ENCODE results near the gene TSSK2. TPM values are rescaled to one million over a fixed set of nuclear protein-coding genes. Genes with fewer than 3 reads are reported as not detected.

Gene TSSK2
- total and polyA plus RNA-seq, 2 experiments from 2014 or later, result not detected

DNA sequence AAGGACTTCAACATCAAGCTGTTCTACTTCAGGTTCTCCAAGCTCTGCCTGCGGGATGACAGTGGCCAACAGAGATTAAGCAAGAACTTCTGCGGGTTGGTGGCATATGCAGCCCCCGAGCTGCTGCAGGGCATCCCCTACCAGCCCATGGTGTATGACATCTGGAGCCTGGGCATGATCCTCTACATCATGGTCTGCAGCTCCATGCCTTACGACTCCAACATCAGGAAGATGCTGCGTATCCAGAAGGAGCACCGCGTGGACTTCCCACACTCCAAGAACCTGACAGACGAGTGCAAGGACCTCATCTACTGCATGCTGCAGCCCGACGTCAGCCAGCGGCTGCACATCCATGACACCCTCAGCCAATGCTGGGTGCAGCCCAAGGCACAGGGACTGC is 6.1 kb upstream of the TSSK2 start:
- no peaks in the 10 kb centered on the region for H3K36me3 ChIP-seq (ENCODE audit: insufficient read depth)
- ATAC-seq (no peak), DNase-seq (ENCODE audit: low spot score) (no peak)
- peaks cover 4% of the 10 kb centered on the region; the same call in 1 of the 2 replicates for H3F3A ChIP-seq (replicated peaks; ENCODE audit: low read depth)
- no peak overlapping the region for H3K4me2 ChIP-seq
- H3K27me3 Mint-ChIP-seq (ENCODE audit: insufficient read depth, low read depth, poor library complexity), result peaks cover 26% of the 10 kb centered on the region
- peaks cover 16% of the 10 kb centered on the region for H4K20me1 ChIP-seq (replicated peaks; ENCODE audit: insufficient read depth)
- no peak overlapping the region for H3K27ac ChIP-seq (ENCODE audit: low read depth)
- H3K27ac Mint-ChIP-seq, result no peak overlapping the region
- no peaks in the 10 kb centered on the region for H3K9me2 ChIP-seq (ENCODE audit: insufficient read depth)
- H3K79me2 ChIP-seq (replicated peaks; ENCODE audit: insufficient read depth), result peaks cover 17% of the 10 kb centered on the region
- no peaks in the 10 kb centered on the region for H3K27me3 ChIP-seq (ENCODE audit: insufficient read depth)
- no peak overlapping the region for H3K4me3 Mint-ChIP-seq
- peaks cover 16% of the 10 kb centered on the region for H3K4me1 ChIP-seq (ENCODE audit: insufficient read depth)
- H3K9me3 Mint-ChIP-seq, result no peaks in the 10 kb centered on the region
- no peak for TF ChIP-seq STAT1 (IDR thresholded peaks at IDR 0.05; ENCODE audit: unreplicated experiment)
- TF ChIP-seq CREB1 (CRISPR knock-in tag; IDR thresholded peaks at IDR 0.05; ENCODE audit: low read depth), result no peak
- no peak for TF ChIP-seq POLR2AphosphoS5 (IDR thresholded peaks at IDR 0.05; ENCODE audit: low read depth)
- no peak overlapping the region for H2AFZ ChIP-seq
- H3K4me3 ChIP-seq, result no peak overlapping the region
- no peaks in the 10 kb centered on the region; the same call in 2 of the 3 replicates for H3K36me3 Mint-ChIP-seq (ENCODE audit: low read depth)
- peaks cover 25% of the 10 kb centered on the region for H3K4me1 Mint-ChIP-seq

DNA sequence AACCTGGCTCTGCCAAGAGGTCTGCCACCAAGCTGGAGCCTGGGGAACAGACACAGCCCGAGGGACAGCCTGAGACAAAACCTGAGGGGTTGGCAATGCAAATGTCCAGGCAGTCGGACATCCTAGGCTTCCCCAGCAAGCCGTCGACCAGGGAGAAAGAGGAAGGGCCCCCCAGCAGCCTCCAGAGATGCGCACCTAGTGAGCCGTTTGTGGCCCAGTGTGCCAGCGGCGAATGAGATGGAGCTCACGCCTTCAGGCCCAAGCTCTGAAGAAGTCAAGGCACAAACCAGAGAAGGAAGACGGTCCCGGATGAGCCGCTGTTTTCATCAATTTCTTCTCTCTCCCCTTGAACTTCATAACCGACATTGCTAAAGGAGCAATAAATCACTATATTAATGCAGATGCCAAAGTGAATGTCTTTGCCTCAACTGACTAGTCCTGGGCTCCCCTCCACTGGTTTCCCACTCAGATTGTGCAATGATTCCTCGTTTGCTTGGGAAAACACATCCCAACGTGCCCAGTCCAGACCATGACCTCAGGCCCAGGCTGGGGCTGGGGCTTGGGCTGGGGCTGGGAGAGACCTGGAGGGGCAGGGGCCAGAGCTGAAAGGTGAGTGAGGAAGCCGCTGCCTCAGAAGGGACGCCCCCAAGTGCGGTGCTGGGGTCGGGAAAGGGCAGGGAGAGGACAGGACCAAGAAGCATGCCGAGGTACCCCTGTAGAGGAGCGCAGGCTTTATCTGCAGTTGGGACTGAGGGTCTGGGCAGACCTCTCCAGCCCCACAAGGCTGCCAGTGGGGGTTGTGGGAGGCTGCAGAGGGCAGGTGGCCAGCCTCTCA is 5.4 kb upstream of the TSSK2 start:
- Histone ChIP-seq H3K27me3 (ENCODE audit: insufficient read depth) (no peaks in the 10 kb centered on the region), H3K4me3 (no peak overlapping the region), H3K4me2 (no peak overlapping the region), H3K27ac (ENCODE audit: low read depth) (no peak overlapping the region), H3K9me2 (ENCODE audit: insufficient read depth) (no peaks in the 10 kb centered on the region), H3K4me1 (ENCODE audit: insufficient read depth) (peaks cover 14% of the 10 kb centered on the region), H3F3A (replicated peaks; ENCODE audit: low read depth) (peaks cover 4% of the 10 kb centered on the region; the same call in 1 of the 2 replicates), H2AFZ (no peak overlapping the region), H3K79me2 (replicated peaks; ENCODE audit: insufficient read depth) (peaks cover 11% of the 10 kb centered on the region), H4K20me1 (replicated peaks; ENCODE audit: insufficient read depth) (peaks cover 9% of the 10 kb centered on the region), H3K36me3 (ENCODE audit: insufficient read depth) (no peaks in the 10 kb centered on the region)
- Mint-ChIP-seq H3K9me3 (no peaks in the 10 kb centered on the region), H3K36me3 (ENCODE audit: low read depth) (no peaks in the 10 kb centered on the region; the same call in 2 of the 3 replicates), H3K4me1 (peaks cover 19% of the 10 kb centered on the region), H3K27me3 (ENCODE audit: insufficient read depth, low read depth, poor library complexity) (peaks cover 24% of the 10 kb centered on the region), H3K4me3 (no peak overlapping the region), H3K27ac (no peak overlapping the region)
- DNase-seq (ENCODE audit: low spot score) (no peak), ATAC-seq (no peak)
- TF ChIP-seq EZH2 (IDR thresholded peaks at IDR 0.05; ENCODE audit: low read depth, unreplicated experiment), result no peak
- TF ChIP-seq, protein P1, sequence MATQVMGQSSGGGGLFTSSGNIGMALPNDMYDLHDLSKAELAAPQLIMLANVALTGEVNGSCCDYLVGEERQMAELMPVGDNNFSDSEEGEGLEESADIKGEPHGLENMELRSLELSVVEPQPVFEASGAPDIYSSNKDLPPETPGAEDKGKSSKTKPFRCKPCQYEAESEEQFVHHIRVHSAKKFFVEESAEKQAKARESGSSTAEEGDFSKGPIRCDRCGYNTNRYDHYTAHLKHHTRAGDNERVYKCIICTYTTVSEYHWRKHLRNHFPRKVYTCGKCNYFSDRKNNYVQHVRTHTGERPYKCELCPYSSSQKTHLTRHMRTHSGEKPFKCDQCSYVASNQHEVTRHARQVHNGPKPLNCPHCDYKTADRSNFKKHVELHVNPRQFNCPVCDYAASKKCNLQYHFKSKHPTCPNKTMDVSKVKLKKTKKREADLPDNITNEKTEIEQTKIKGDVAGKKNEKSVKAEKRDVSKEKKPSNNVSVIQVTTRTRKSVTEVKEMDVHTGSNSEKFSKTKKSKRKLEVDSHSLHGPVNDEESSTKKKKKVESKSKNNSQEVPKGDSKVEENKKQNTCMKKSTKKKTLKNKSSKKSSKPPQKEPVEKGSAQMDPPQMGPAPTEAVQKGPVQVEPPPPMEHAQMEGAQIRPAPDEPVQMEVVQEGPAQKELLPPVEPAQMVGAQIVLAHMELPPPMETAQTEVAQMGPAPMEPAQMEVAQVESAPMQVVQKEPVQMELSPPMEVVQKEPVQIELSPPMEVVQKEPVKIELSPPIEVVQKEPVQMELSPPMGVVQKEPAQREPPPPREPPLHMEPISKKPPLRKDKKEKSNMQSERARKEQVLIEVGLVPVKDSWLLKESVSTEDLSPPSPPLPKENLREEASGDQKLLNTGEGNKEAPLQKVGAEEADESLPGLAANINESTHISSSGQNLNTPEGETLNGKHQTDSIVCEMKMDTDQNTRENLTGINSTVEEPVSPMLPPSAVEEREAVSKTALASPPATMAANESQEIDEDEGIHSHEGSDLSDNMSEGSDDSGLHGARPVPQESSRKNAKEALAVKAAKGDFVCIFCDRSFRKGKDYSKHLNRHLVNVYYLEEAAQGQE (IDR thresholded peaks at IDR 0.05; ENCODE audit: unreplicated experiment), result no peak
- no peak for TF ChIP-seq JUNB (IDR thresholded peaks at IDR 0.05; ENCODE audit: unreplicated experiment)
- TF ChIP-seq NANOG (IDR thresholded peaks at IDR 0.05; ENCODE audit: borderline replicate concordance), result no peak
- TF ChIP-seq, protein P2, sequence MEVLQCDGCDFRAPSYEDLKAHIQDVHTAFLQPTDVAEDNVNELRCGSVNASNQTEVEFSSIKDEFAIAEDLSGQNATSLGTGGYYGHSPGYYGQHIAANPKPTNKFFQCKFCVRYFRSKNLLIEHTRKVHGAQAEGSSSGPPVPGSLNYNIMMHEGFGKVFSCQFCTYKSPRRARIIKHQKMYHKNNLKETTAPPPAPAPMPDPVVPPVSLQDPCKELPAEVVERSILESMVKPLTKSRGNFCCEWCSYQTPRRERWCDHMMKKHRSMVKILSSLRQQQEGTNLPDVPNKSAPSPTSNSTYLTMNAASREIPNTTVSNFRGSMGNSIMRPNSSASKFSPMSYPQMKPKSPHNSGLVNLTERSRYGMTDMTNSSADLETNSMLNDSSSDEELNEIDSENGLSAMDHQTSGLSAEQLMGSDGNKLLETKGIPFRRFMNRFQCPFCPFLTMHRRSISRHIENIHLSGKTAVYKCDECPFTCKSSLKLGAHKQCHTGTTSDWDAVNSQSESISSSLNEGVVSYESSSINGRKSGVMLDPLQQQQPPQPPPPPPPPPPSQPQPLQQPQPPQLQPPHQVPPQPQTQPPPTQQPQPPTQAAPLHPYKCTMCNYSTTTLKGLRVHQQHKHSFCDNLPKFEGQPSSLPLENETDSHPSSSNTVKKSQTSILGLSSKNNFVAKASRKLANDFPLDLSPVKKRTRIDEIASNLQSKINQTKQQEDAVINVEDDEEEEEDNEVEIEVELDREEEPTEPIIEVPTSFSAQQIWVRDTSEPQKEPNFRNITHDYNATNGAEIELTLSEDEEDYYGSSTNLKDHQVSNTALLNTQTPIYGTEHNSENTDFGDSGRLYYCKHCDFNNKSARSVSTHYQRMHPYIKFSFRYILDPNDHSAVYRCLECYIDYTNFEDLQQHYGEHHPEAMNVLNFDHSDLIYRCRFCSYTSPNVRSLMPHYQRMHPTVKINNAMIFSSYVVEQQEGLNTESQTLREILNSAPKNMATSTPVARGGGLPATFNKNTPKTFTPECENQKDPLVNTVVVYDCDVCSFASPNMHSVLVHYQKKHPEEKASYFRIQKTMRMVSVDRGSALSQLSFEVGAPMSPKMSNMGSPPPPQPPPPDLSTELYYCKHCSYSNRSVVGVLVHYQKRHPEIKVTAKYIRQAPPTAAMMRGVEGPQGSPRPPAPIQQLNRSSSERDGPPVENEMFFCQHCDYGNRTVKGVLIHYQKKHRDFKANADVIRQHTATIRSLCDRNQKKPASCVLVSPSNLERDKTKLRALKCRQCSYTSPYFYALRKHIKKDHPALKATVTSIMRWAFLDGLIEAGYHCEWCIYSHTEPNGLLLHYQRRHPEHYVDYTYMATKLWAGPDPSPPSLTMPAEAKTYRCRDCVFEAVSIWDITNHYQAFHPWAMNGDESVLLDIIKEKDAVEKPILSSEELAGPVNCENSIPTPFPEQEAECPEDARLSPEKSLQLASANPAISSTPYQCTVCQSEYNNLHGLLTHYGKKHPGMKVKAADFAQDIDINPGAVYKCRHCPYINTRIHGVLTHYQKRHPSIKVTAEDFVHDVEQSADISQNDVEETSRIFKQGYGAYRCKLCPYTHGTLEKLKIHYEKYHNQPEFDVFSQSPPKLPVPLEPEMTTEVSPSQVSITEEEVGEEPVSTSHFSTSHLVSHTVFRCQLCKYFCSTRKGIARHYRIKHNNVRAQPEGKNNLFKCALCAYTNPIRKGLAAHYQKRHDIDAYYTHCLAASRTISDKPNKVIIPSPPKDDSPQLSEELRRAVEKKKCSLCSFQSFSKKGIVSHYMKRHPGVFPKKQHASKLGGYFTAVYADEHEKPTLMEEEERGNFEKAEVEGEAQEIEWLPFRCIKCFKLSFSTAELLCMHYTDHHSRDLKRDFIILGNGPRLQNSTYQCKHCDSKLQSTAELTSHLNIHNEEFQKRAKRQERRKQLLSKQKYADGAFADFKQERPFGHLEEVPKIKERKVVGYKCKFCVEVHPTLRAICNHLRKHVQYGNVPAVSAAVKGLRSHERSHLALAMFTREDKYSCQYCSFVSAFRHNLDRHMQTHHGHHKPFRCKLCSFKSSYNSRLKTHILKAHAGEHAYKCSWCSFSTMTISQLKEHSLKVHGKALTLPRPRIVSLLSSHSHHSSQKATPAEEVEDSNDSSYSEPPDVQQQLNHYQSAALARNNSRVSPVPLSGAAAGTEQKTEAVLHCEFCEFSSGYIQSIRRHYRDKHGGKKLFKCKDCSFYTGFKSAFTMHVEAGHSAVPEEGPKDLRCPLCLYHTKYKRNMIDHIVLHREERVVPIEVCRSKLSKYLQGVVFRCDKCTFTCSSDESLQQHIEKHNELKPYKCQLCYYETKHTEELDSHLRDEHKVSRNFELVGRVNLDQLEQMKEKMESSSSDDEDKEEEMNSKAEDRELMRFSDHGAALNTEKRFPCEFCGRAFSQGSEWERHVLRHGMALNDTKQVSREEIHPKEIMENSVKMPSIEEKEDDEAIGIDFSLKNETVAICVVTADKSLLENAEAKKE (CRISPR knock-in tag; IDR thresholded peaks at IDR 0.05), result no peak
- TF ChIP-seq, protein P3, sequence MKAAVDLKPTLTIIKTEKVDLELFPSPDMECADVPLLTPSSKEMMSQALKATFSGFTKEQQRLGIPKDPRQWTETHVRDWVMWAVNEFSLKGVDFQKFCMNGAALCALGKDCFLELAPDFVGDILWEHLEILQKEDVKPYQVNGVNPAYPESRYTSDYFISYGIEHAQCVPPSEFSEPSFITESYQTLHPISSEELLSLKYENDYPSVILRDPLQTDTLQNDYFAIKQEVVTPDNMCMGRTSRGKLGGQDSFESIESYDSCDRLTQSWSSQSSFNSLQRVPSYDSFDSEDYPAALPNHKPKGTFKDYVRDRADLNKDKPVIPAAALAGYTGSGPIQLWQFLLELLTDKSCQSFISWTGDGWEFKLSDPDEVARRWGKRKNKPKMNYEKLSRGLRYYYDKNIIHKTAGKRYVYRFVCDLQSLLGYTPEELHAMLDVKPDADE (IDR thresholded peaks at IDR 0.05), result no peak
- no peak for TF ChIP-seq ZNF331 (CRISPR knock-in tag; IDR thresholded peaks at IDR 0.05; ENCODE audit: low read depth)
- TF ChIP-seq ZNF114 (CRISPR knock-in tag; IDR thresholded peaks at IDR 0.05), result no peak

Measured in GM23338 (cell line).